ENCODE data around the gene ATG9B. TPM values are rescaled to one million over a fixed set of nuclear protein-coding genes. Genes with fewer than 3 reads are reported as not detected.
A peak's percentile ranks its signal among the peaks of the same experiment; 100 is the strongest.

Gene ATG9B
- total and polyA plus RNA-seq, 2 donors from 2014 or later: 0.19 TPM

DNA sequence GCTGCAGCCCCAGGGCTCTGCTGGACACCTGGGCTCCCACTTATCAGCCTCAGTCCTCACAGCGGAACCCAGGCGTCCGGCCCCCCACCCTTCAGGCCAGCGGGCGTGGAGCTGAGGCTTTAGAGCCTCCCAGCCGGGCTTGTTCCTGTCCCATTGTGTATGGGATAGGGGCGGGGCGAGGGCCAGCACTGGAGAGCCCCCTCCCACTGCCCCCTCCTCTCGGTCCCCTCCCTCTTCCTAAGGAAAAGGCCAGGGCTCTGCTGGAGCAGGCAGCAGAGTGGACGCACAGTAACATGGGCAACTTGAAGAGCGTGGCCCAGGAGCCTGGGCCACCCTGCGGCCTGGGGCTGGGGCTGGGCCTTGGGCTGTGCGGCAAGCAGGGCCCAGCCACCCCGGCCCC, 30.8 kb downstream of the ATG9B start:
- H3K27me3 ChIP-seq (ENCODE audit: control insufficient read depth, insufficient read depth, low read length): no peaks in the 10 kb centered on the region
- peak overlapping the region; percentile 23 to 48 for H3K27ac ChIP-seq (ENCODE audit: low read depth in 2 of 2, low read length in 2 of 2)
- no peaks in the 10 kb centered on the region for H3K4me1 ChIP-seq (ENCODE audit: control insufficient read depth in 2 of 3, insufficient read depth in 2 of 3, low read depth in 1 of 3, low read length in 3 of 3)
- peak overlapping the region in 2 of 3 donors; percentile 42 to 49 for H3K4me3 ChIP-seq (ENCODE audit: low read length in 3 of 3)
- TF ChIP-seq, protein P1, sequence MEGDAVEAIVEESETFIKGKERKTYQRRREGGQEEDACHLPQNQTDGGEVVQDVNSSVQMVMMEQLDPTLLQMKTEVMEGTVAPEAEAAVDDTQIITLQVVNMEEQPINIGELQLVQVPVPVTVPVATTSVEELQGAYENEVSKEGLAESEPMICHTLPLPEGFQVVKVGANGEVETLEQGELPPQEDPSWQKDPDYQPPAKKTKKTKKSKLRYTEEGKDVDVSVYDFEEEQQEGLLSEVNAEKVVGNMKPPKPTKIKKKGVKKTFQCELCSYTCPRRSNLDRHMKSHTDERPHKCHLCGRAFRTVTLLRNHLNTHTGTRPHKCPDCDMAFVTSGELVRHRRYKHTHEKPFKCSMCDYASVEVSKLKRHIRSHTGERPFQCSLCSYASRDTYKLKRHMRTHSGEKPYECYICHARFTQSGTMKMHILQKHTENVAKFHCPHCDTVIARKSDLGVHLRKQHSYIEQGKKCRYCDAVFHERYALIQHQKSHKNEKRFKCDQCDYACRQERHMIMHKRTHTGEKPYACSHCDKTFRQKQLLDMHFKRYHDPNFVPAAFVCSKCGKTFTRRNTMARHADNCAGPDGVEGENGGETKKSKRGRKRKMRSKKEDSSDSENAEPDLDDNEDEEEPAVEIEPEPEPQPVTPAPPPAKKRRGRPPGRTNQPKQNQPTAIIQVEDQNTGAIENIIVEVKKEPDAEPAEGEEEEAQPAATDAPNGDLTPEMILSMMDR (IDR thresholded peaks at IDR 0.05; ENCODE audit: borderline replicate concordance, extremely low read depth, insufficient read depth): no peak
- DNase-seq (peak in 2 of 5 donors; percentile 58 to 92), FAIRE-seq (no peak)
- intact Hi-C loops (cut with DNase I): no loop called here
- no peak overlapping the region for H3K9ac ChIP-seq (ENCODE audit: low read length in 3 of 3)
- peaks cover 0 to 3% (median 2%) of the 10 kb centered on the region in 3 donors for H3K9me3 ChIP-seq (ENCODE audit: control insufficient read depth in 2 of 3, insufficient read depth in 1 of 3, low read length in 3 of 3)
- H3K36me3 ChIP-seq (ENCODE audit: control insufficient read depth in 2 of 3, insufficient read depth in 3 of 3, low read length in 3 of 3): no peaks in the 10 kb centered on the region

DNA sequence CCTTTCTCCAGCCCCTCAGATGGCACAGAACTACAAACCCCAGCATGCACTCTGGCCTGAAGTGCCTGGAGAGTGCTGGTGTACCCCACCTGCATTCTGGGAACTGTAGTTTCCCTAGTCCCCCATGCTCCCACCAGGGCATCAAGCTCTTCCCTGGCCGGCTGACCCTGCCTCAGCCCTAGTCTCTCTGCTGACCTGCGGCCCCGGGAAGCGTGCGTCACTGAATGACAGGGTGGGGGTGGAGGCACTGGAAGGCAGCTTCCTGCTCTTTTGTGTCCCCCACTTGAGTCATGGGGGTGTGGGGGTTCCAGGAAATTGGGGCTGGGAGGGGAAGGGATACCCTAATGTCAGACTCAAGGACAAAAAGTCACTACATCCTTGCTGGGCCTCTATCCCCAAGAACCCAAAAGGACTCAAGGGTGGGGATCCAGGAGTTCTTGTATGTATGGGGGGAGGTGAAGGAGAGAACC, 31.4 kb downstream of the ATG9B start:
- intact Hi-C loops (cut with DNase I): no loop called here
- no peak for FAIRE-seq
- TF ChIP-seq, protein P1 (IDR thresholded peaks at IDR 0.05; ENCODE audit: borderline replicate concordance, extremely low read depth, insufficient read depth): no peak
- Histone ChIP-seq H3K27me3 (ENCODE audit: control insufficient read depth, insufficient read depth, low read length) (no peaks in the 10 kb centered on the region), H3K9ac (ENCODE audit: low read length in 3 of 3) (no peak overlapping the region), H3K27ac (ENCODE audit: low read depth in 2 of 2, low read length in 2 of 2) (peak overlapping the region; percentile 23 to 48), H3K4me3 (ENCODE audit: low read length in 3 of 3) (no peak overlapping the region), H3K4me1 (ENCODE audit: control insufficient read depth in 2 of 3, insufficient read depth in 2 of 3, low read depth in 1 of 3, low read length in 3 of 3) (peaks cover 0 to 4% (median 0%) of the 10 kb centered on the region in 3 donors), H3K36me3 (ENCODE audit: control insufficient read depth in 2 of 3, insufficient read depth in 3 of 3, low read length in 3 of 3) (no peaks in the 10 kb centered on the region), H3K9me3 (ENCODE audit: control insufficient read depth in 2 of 3, insufficient read depth in 1 of 3, low read length in 3 of 3) (peaks cover 0 to 3% (median 2%) of the 10 kb centered on the region in 3 donors)
- peak in 3 of 5 donors; percentile 59 to 86 (median 77) for DNase-seq

DNA sequence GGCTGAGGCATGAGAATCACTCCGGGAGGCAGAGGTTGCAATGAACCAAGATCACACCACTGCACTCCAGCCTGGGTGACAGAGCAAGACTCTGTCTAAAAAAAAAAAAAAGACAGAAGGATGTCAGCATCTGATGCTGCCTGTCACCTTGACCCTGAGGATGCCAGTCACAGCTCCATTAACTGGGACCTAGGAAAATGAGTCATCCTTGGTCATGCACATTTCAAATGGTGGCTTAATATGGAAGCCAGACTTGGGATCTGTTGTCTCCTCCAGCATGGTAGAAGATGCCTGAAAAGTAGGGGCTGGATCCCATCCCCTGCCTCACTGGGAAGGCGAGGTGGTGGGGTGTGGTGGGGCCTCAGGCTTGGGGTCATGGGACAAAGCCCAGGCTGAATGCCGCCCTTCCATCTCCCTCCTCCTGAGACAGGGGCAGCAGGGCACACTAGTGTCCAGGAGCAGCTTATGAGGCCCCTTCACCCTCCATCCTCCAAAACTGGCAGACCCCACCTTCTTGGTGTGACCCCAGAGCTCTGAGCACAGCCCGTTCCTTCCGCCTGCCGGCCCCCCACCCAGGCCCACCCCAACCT, 32.1 kb downstream of the ATG9B start:
- no peak for DNase-seq
- peaks cover 0 to 4% (median 0%) of the 10 kb centered on the region in 3 donors for H3K4me1 ChIP-seq (ENCODE audit: control insufficient read depth in 2 of 3, insufficient read depth in 2 of 3, low read depth in 1 of 3, low read length in 3 of 3)
- H3K9ac ChIP-seq (ENCODE audit: low read length in 3 of 3): no peak overlapping the region
- intact Hi-C loops (cut with DNase I): no loop called here
- H3K27me3 ChIP-seq (ENCODE audit: control insufficient read depth, insufficient read depth, low read length): no peaks in the 10 kb centered on the region
- no peaks in the 10 kb centered on the region for H3K36me3 ChIP-seq (ENCODE audit: control insufficient read depth in 2 of 3, insufficient read depth in 3 of 3, low read length in 3 of 3)
- TF ChIP-seq, protein P1 (IDR thresholded peaks at IDR 0.05; ENCODE audit: borderline replicate concordance, extremely low read depth, insufficient read depth): no peak
- H3K27ac ChIP-seq (ENCODE audit: low read depth in 2 of 2, low read length in 2 of 2): peak overlapping the region in 1 of 2 donors; percentile 36
- no peak overlapping the region for H3K4me3 ChIP-seq (ENCODE audit: low read length in 3 of 3)
- no peak for FAIRE-seq
- peaks cover 0 to 3% (median 2%) of the 10 kb centered on the region in 3 donors for H3K9me3 ChIP-seq (ENCODE audit: control insufficient read depth in 2 of 3, insufficient read depth in 1 of 3, low read length in 3 of 3)
